AG04449 (cell line): ENCODE results near the gene KRTAP5-2.

ENCODE experiments used
- CTCF ChIA-PET: fragments of 350-600 bp; formaldehyde crosslinking; extraction: SDS; loops from one replicate; lab custom pipeline; 2021; ENCODE audit warnings: antibody characterized with exemption; lab: Yijun Ruan, JAX
- POLR2A ChIA-PET: fragments of 400-600, 350-600 bp; formaldehyde crosslinking; extraction: SDS; loops from one replicate; lab custom pipeline; 2020; ENCODE audit warnings: antibody characterized with exemption, inconsistent platforms; lab: Yijun Ruan, JAX
- DNase-seq: peaks from one replicate; pipeline ENCODE4 v3.0.0-alpha.2; 2010; ENCODE audit warnings: low read depth, low spot score
- H3K4me3 ChIP-seq: 2 replicates; pipeline ENCODE4 v1.5.1; 2011; ENCODE audit warnings: low read depth, mild to moderate bottlenecking, control low read depth, low read length
- TF ChIP-seq, protein P1 (sequence below): IDR thresholded peaks from one replicate; pipeline ENCODE4 v1.5.1; 2011; ENCODE audit warnings: mild to moderate bottlenecking, moderate library complexity, low read length, control low read depth, inconsistent platforms; ENCODE audit not compliant: insufficient read depth; ENCODE audit errors: missing control alignments

KRTAP5-2 gene

GRCh38 chr11:1563149-1563638 lies 34.9 kb downstream of the KRTAP5-2 start:
- POLR2A ChIA-PET, result interaction anchor here (0.6 kb wide), 1 partner anchor 176 kb away, joined by 3 read pairs; no protein-coding TSS in a partner anchor

DNA sequence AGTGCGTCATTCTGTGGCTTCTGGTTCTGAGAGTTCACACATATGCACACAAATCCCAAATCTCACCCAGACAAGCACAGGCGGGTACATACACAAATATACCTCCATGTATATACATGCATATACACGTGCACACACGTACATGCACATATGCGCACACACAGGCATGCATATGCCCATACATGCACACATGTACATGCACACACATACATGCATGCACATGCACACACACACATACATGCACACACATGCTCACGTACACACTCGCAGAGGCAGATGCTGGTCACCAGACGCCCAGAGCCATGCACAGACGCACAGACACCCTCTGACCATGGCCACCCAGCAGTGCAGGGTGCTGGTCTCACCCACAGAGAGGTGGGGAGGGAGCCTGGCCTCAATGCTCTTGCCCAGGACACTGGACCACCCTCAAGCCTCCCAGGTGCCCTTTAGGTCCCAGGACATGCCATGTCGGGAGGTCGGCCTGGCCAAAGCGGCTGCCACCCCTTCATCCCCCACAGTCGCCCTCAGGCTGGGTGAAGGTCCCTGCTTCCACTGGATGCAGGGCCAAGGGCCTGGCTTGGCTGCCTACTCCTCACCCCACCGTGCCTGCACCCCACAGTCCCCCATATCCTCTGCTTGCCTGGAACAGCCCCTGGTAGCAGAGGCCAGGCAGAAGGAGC lies 35.5 kb downstream of the KRTAP5-2 start:
- ChIA-PET POLR2A (no interaction called here), CTCF (interaction anchor here (5.2 kb wide), 1 partner anchor 12 kb away, joined by 52 read pairs; no protein-coding TSS in a partner anchor)
- no peak for DNase-seq
- TF ChIP-seq, protein P1, sequence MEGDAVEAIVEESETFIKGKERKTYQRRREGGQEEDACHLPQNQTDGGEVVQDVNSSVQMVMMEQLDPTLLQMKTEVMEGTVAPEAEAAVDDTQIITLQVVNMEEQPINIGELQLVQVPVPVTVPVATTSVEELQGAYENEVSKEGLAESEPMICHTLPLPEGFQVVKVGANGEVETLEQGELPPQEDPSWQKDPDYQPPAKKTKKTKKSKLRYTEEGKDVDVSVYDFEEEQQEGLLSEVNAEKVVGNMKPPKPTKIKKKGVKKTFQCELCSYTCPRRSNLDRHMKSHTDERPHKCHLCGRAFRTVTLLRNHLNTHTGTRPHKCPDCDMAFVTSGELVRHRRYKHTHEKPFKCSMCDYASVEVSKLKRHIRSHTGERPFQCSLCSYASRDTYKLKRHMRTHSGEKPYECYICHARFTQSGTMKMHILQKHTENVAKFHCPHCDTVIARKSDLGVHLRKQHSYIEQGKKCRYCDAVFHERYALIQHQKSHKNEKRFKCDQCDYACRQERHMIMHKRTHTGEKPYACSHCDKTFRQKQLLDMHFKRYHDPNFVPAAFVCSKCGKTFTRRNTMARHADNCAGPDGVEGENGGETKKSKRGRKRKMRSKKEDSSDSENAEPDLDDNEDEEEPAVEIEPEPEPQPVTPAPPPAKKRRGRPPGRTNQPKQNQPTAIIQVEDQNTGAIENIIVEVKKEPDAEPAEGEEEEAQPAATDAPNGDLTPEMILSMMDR, result no peak
- no peak overlapping the region for H3K4me3 ChIP-seq

More at GRCh38 chr11:1563149-1563638, 34.9 kb downstream of the KRTAP5-2 start:
- TF ChIP-seq, protein P1, result no peak
- DNase-seq, result no peak
- H3K4me3 ChIP-seq, result no peak overlapping the region
- CTCF ChIA-PET, result interaction anchor here (5.2 to 5.7 kb wide), 2 partner anchors 11 to 16 kb away, joined by 42 to 52 read pairs; no protein-coding TSS in a partner anchor

- CTCF ChIA-PET, result interaction anchor here (5.2 kb wide), 1 partner anchor 12 kb away, joined by 52 read pairs; no protein-coding TSS in a partner anchor
- POLR2A ChIA-PET, result interaction anchor here (0.5 kb wide), 1 partner anchor 12 kb away, joined by 3 read pairs; no protein-coding TSS in a partner anchor
- no peak for DNase-seq
These were observed 36.1 kb downstream of the KRTAP5-2 start for GRCh38 chr11:1561955-1562354.

DNA sequence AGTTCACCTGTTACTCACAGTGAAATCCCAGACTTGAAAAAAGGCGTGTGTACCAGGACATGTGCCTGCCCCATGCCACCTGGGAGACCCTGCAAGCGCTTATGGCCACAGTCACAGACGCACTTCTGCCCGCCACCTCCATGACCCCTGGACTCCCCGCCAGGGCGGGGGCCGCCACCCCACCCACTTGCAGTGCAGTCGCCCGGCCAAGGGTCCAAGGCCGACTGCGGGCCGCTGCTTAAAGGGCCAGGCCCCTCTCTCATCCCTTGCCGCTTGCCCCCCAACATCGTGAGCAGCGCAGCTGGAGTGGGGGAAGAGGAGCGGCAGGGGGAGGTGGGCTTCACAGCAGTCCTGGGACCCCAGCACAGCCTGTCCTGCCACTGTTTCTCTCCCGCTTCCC lies 36.8 kb downstream of the KRTAP5-2 start:
- H3K4me3 ChIP-seq, result no peak overlapping the region
- DNase-seq, result no peak
- ChIA-PET POLR2A (no interaction called here), CTCF (interaction anchor here (6.0 kb wide), 1 partner anchor 14 kb away, joined by 41 read pairs; no protein-coding TSS in a partner anchor)
- TF ChIP-seq, protein P1, result no peak

More at GRCh38 chr11:1561955-1562354, 36.1 kb downstream of the KRTAP5-2 start:
- TF ChIP-seq, protein P1, result no peak
- H3K4me3 ChIP-seq, result no peak overlapping the region

DNA sequence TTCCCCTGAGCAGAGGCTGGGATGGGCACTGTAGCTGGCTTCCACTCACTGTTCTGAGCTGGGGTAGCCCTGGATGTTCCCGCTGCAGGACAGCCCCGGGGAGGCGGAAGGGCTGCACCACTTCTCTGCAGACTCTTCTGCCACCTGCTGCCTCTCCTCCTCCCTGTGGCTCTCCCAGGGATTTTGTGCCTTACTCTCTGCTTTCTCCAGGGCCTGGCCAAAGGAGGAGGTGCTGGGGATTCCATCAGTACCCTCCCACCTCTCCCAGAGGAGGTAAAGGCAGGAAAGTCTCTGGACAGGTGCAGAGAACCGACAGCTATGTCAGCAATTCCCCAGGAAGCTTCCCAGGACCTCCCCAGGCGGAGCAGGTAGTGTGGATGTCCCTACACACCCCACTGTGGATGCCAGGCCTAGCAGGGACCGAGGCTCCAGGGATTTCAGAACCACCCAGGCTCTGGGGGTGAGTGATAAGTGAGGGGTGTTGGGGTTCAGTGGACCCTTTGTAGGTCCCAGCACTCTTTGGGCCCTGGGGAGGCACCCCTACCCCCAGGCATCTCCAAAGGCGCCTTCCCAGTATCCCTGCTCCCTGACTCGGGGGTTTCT lies 37.3 kb downstream of the KRTAP5-2 start:
- ChIA-PET CTCF (interaction anchor here (4.0 to 6.0 kb wide), 2 partner anchors 13 to 14 kb away, joined by 41 to 47 read pairs; no protein-coding TSS in a partner anchor), POLR2A (no interaction called here)
- H3K4me3 ChIP-seq, result no peak overlapping the region
- DNase-seq, result no peak
- TF ChIP-seq, protein P1, result no peak

GRCh38 chr11:1560002-1560648 lies 38.0 kb downstream of the KRTAP5-2 start:
- no peak for DNase-seq
- POLR2A ChIA-PET, result no interaction called here
- no peak overlapping the region for H3K4me3 ChIP-seq
- TF ChIP-seq, protein P1, result no peak
- CTCF ChIA-PET, result interaction anchor here (0.8 to 6.0 kb wide), 6 partner anchors 12 to 93 kb away, joined by 3 to 47 read pairs (median 4); no protein-coding TSS in a partner anchor
